ENCODE data around the gene P2RX6. TPM values are rescaled to one million over a fixed set of nuclear protein-coding genes. Genes with fewer than 3 reads are reported as not detected.

P2RX6 gene
- total RNA-seq (ENCODE audit: unreplicated experiment), result not detected
- long read RNA-seq, result 0 reads

- Mint-ChIP-seq H3K27me3 (ENCODE audit: unreplicated experiment) (peaks cover 8% of the 10 kb centered on the region), H3K4me3 (ENCODE audit: unreplicated experiment) (peak within 1 kb of the TSS; percentile 94), H3K36me3 (ENCODE audit: low read depth, unreplicated experiment) (peaks cover 2% of the 10 kb centered on the region), H3K4me1 (ENCODE audit: unreplicated experiment) (peaks cover 7% of the 10 kb centered on the region), H3K27ac (ENCODE audit: unreplicated experiment) (peak within 1 kb of the TSS; percentile 87), H3K9me3 (ENCODE audit: unreplicated experiment) (no peaks in the 10 kb centered on the region)
- no peak for DNase-seq (ENCODE audit: low spot score)
- TF ChIP-seq CTCF (IDR thresholded peaks at IDR 0.05; ENCODE audit: unreplicated experiment), result no peak
Measured at GRCh38 chr22:21014726-21015465, at the start of gene P2RX6. P2RX6 (plus strand) TSS chr22:21015165; CDS start chr22:21015175, 10 bp downstream.

GRCh38 chr22:20965888-20966855 lies 48.8 kb upstream of the P2RX6 start:
- Mint-ChIP-seq H3K9me3 (ENCODE audit: unreplicated experiment) (no peaks in the 10 kb centered on the region), H3K27ac (ENCODE audit: unreplicated experiment) (no peak overlapping the region), H3K27me3 (ENCODE audit: unreplicated experiment) (peaks cover 21% of the 10 kb centered on the region), H3K36me3 (ENCODE audit: low read depth, unreplicated experiment) (no peaks in the 10 kb centered on the region), H3K4me1 (ENCODE audit: unreplicated experiment) (peaks cover 5% of the 10 kb centered on the region), H3K4me3 (ENCODE audit: unreplicated experiment) (no peak overlapping the region)
- TF ChIP-seq CTCF (IDR thresholded peaks at IDR 0.05; ENCODE audit: unreplicated experiment), result no peak
- DNase-seq (ENCODE audit: low spot score), result no peak

- Mint-ChIP-seq H3K27ac (ENCODE audit: unreplicated experiment) (no peak within 1 kb of the TSS), H3K36me3 (ENCODE audit: low read depth, unreplicated experiment) (no peaks in the 10 kb centered on the region), H3K4me1 (ENCODE audit: unreplicated experiment) (peaks cover 5% of the 10 kb centered on the region), H3K4me3 (ENCODE audit: unreplicated experiment) (no peak within 1 kb of the TSS), H3K9me3 (ENCODE audit: unreplicated experiment) (no peaks in the 10 kb centered on the region), H3K27me3 (ENCODE audit: unreplicated experiment) (peaks cover 21% of the 10 kb centered on the region)
- no peak for TF ChIP-seq CTCF (IDR thresholded peaks at IDR 0.05; ENCODE audit: unreplicated experiment)
- DNase-seq (ENCODE audit: low spot score), result no peak
Measured at GRCh38 chr22:20966883-20967696, 47.9 kb upstream of the P2RX6 start, which contains the start of gene AIFM3. AIFM3 (plus strand) TSS chr22:20967255; CDS start chr22:20967945, 690 bp downstream.

GRCh38 chr22:20967697-20968211 lies 47.2 kb upstream of the P2RX6 start:
- no peak for TF ChIP-seq CTCF (IDR thresholded peaks at IDR 0.05; ENCODE audit: unreplicated experiment)
- Mint-ChIP-seq H3K9me3 (ENCODE audit: unreplicated experiment) (no peaks in the 10 kb centered on the region), H3K36me3 (ENCODE audit: low read depth, unreplicated experiment) (no peaks in the 10 kb centered on the region), H3K27ac (ENCODE audit: unreplicated experiment) (no peak overlapping the region), H3K4me1 (ENCODE audit: unreplicated experiment) (peaks cover 5% of the 10 kb centered on the region), H3K4me3 (ENCODE audit: unreplicated experiment) (no peak overlapping the region), H3K27me3 (ENCODE audit: unreplicated experiment) (peaks cover 21% of the 10 kb centered on the region)
- DNase-seq (ENCODE audit: low spot score), result no peak

Data from endothelial cell (in vitro differentiated cells).